Colonic mucosa (tissue), 4 donors: ENCODE measurements around the gene AP1G2. TPM values are rescaled to one million over a fixed set of nuclear protein-coding genes. Genes with fewer than 3 reads are reported as not detected.

Experiments
- DNase-seq: peaks from one replicate; pipeline ENCODE4 v3.0.0-alpha.2; 2020
- H3K27ac ChIP-seq: fragments of 200-600 bp; one replicate; pipeline ENCODE4 v1.8.0; 2021
- H3K27me3 ChIP-seq: fragments of 200-600 bp; one replicate; pipeline ENCODE4 v1.8.0; 2021
- H3K36me3 ChIP-seq: fragments of 200-600 bp; one replicate; pipeline ENCODE4 v1.8.0; 2021
- H3K4me1 ChIP-seq: fragments of 200-600 bp; one replicate; pipeline ENCODE4 v1.8.0; 2021; ENCODE audit warnings: mild to moderate bottlenecking
- H3K4me3 ChIP-seq: fragments of 200-600 bp; one replicate; pipeline ENCODE4 v1.8.0; 2021
- H3K9ac ChIP-seq, 2 donors: one replicate each; pipeline ENCODE4 v1.7.0; 2013; ENCODE audit warnings: control low read depth in 2 of 2, low read depth in 2 of 2, low read length in 2 of 2
- H3K9me3 ChIP-seq: fragments of 200-600 bp; one replicate; pipeline ENCODE4 v1.8.0; 2021
- intact Hi-C: fragments of 100-400 bp; cut with DNase I; formaldehyde crosslinking; loops from one replicate; pipeline ENCODE4 v1.14.1; 2022
- total RNA-seq, 2 donors: library from RNA; stranded (reverse); fragmentation: NEBNext Ultra II Directional in 1 of 2; extraction: Animal tissue kit (Norgen Biotek cat#: 25700) in 1 of 2; gene quantifications; one replicate each; pipeline ENCODE4 v1.2.1, GENCODE V29; 2021
- TF ChIP-seq, protein P1 (sequence below): fragments of 200-600 bp; IDR thresholded peaks from one replicate; pipeline ENCODE4 v1.8.0; 2022; ENCODE audit warnings: antibody characterized with exemption, mild to moderate bottlenecking
- donor health status: healthy.
- donor health status: DM: no; HTN: no; CAD: no.
- donor health status: DM: no; HTN: no; CAD: no.

The AP1G2 gene
- total RNA-seq, 2 donors from 2014 or later, result 154 to 214 TPM

DNA sequence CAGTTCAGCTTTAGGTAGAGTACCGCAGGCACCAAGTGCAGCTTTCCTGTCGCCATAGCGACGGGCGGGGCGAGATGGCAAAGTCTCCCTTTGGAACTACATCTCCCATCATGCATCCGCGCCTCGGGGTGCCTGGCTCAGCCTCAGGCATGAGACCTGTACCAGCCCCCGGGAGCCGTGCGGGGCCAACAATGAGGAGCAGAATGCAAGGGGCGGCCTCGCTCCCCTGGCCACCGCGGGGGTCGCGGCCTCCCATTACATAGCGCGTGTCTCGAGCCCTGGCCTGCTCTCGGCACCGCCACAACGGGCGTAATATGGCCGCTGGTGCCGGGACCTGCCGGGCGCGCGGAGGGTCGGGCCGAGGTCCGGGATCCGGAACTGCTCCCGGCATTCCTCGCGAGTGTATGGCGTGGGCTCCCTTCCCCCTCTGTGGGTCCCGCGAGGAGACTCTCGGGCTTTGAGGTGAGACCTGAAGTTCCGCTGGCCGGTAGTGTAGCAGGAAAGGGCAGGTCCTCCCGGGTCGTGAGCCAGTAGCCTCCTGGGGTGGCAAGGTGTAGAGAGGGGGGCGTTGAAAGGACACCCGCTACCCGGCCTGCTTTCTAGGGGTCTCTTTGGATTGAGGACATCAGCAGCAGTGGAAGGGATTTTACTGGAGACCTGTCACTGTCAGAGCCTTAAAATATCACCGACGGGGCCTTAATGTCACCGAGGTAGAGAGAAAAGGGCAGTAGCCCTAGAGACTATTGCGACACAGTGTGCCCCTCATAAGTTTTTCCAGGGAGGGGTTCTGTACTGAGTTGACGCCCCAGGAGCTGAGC lies 11.5 kb downstream of the AP1G2 start, which contains the start of gene THTPA:
Gene THTPA (plus strand): TSS at position 390 of the 818 bp plus-strand sequence. CDS start 487 bp downstream, outside the sequence.
- no peaks in the 10 kb centered on the region for H3K36me3 ChIP-seq
- intact Hi-C loops, result no loop called here
- H3K27me3 ChIP-seq, result no peaks in the 10 kb centered on the region
- no peaks in the 10 kb centered on the region for H3K9me3 ChIP-seq
- peak within 1 kb of the TSS; percentile 92 for H3K4me3 ChIP-seq
- H3K4me1 ChIP-seq, result no peaks in the 10 kb centered on the region
- TF ChIP-seq, protein P1, sequence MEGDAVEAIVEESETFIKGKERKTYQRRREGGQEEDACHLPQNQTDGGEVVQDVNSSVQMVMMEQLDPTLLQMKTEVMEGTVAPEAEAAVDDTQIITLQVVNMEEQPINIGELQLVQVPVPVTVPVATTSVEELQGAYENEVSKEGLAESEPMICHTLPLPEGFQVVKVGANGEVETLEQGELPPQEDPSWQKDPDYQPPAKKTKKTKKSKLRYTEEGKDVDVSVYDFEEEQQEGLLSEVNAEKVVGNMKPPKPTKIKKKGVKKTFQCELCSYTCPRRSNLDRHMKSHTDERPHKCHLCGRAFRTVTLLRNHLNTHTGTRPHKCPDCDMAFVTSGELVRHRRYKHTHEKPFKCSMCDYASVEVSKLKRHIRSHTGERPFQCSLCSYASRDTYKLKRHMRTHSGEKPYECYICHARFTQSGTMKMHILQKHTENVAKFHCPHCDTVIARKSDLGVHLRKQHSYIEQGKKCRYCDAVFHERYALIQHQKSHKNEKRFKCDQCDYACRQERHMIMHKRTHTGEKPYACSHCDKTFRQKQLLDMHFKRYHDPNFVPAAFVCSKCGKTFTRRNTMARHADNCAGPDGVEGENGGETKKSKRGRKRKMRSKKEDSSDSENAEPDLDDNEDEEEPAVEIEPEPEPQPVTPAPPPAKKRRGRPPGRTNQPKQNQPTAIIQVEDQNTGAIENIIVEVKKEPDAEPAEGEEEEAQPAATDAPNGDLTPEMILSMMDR, result no peak
- H3K27ac ChIP-seq, result peak within 1 kb of the TSS; percentile 92
- H3K9ac ChIP-seq, result peak within 1 kb of the TSS; percentile 64 to 84
- peak; percentile 97 for DNase-seq

DNA sequence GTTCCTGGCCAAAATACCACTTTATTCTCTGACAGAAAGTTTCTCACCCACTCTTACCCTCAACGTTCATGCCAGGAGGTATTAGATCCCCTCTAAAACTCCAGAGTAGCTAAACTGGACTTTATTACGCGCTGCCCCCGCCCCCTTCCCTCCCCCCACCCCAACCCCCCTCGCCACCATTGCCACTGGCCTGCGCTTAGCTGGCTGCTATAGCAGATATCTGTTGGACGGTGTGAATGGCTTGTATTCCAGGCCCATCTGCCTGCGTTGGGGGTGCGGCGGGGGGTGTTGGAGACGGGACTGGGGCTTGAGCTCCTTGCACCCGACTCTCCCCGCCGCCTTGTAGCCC lies 12.1 kb downstream of the AP1G2 start:
- intact Hi-C loops, result no loop called here
- no peaks in the 10 kb centered on the region for H3K27me3 ChIP-seq
- TF ChIP-seq, protein P1, result no peak
- no peaks in the 10 kb centered on the region for H3K4me1 ChIP-seq
- peak overlapping the region; percentile 92 for H3K4me3 ChIP-seq
- H3K9ac ChIP-seq, result peak overlapping the region; percentile 44 to 84
- peak overlapping the region; percentile 92 for H3K27ac ChIP-seq
- H3K9me3 ChIP-seq, result no peaks in the 10 kb centered on the region
- H3K36me3 ChIP-seq, result no peaks in the 10 kb centered on the region
- no peak for DNase-seq

DNA sequence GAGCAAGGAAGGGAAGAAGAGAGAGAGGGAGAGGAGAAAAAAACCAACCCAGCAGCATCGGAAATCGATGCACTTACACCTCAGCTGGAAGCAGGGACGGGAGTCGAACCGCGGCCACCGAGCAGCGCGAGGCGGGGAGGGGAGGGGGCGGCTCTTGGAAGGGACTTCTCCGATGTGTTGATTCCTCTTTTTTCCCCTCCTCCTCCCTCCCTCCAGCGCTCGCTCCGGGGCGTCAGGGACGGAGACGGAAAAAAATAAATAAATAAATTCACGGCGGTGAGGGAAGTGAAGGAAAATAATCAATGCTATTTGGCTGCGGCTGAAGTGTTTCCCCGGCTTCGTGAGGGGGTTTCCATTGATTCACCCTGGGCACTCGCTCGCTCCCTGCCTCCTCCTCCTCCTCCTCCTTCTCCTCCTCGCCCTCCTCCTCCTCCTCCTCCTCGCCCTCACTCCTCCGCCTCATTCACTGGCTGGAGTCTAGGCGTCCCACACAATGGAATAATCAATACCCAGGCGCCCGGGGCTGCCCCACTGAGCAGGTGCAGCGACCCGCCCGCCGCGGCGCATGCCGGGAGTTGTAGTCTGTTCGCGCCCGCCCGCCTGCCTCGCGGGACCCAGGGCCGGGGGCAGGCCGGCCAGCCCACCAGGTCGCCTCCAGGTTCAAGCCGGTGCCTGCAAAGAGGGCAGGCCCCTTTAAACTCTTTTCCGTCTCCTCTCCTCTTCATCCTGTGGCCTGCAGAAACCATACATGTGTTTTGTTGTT lies 16.1 kb downstream of the AP1G2 start, which contains the start of gene ZFHX2:
Gene ZFHX2 (minus strand): TSS at position 500 of the 763 bp plus-strand sequence. CDS start 16,440 bp downstream, outside the sequence.
- TF ChIP-seq, protein P1, result no peak
- Histone ChIP-seq H3K27me3 (no peaks in the 10 kb centered on the region), H3K9me3 (no peaks in the 10 kb centered on the region), H3K4me1 (no peaks in the 10 kb centered on the region), H3K9ac (peak within 1 kb of the TSS; percentile 65 to 77), H3K4me3 (peak within 1 kb of the TSS; percentile 56), H3K27ac (no peak within 1 kb of the TSS), H3K36me3 (no peaks in the 10 kb centered on the region)
- intact Hi-C loops, result no loop called here
- peak; percentile 90 for DNase-seq

DNA sequence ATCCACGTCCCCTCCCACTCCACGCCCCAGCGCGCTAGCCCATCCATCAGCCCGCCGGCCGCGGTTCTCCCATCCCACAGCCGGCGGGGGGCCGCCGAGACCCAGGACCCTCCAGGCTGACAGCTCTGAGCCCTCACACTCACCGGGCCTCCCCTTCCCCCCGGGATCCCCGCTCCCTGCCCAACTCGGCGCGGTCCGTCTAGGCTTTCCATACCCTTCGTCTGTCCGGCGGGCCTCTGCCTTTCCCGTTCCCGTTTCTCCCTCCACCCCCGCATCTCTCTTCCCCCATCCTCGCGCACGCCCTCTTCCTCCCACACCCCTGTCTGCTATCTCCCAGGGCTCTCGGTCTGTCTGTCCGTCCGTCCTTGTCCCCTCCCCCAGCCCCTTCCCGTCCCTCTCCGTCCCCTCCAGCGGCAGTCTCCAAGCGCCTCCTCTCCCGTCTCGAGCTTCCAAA lies 16.8 kb downstream of the AP1G2 start:
- DNase-seq, result no peak
- H3K36me3 ChIP-seq, result no peaks in the 10 kb centered on the region
- H3K9me3 ChIP-seq, result no peaks in the 10 kb centered on the region
- peak overlapping the region; percentile 65 to 77 for H3K9ac ChIP-seq
- intact Hi-C loops, result no loop called here
- peak overlapping the region; percentile 56 for H3K4me3 ChIP-seq
- H3K27me3 ChIP-seq, result no peaks in the 10 kb centered on the region
- TF ChIP-seq, protein P1, result no peak
- no peak overlapping the region for H3K27ac ChIP-seq
- H3K4me1 ChIP-seq, result no peaks in the 10 kb centered on the region

DNA sequence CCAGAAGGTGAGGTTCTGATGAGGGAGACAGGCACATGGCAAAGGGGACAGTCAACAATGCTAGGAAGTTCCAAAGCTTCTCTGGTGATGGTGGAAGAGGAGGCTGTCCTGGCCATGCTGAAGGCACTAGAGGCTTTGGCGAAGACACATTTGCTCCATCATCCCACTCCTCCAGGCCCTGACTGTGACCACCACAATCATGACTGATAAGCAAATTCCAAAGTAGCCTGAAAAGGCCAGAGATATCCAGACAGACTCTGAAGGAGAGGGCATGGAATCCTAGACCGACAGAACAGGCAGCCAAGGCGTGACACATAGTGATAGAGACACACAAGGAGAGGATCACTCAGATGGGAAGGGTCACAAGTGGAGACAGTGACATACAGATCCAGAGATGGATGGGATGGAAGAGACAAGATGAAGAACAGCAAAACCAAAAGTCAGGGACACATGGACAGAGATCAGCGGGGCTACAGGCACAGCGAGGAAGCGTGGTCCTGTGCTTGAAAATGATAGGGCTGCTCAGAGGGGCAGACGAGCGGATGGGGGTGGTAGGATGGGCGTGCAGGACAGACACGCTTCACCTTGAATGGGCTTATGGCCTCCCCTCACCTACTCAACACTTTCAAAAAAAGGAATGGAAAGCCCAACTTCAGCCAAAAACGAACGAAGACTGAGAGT lies 17.3 kb downstream of the AP1G2 start:
- intact Hi-C loops, result no loop called here
- H3K27ac ChIP-seq, result no peak overlapping the region
- no peak for DNase-seq
- H3K27me3 ChIP-seq, result no peaks in the 10 kb centered on the region
- peak overlapping the region in 1 of 2 donors; percentile 77 for H3K9ac ChIP-seq
- no peaks in the 10 kb centered on the region for H3K36me3 ChIP-seq
- H3K4me3 ChIP-seq, result peak overlapping the region; percentile 56
- TF ChIP-seq, protein P1, result no peak
- no peaks in the 10 kb centered on the region for H3K9me3 ChIP-seq
- H3K4me1 ChIP-seq, result no peaks in the 10 kb centered on the region
